VCaP (cell line): ENCODE data around the gene MED20.
A peak's percentile ranks its signal among the peaks of the same experiment; 100 is the strongest.

ENCODE experiments used
- H3K27ac ChIP-seq: fragments of 450-650 bp; 2 replicates; pipeline ENCODE4 v1.5.1; 2017
- TF ChIP-seq, protein P1 (sequence below): fragments of 450-650 bp; conservative IDR thresholded peaks from 2 replicates; pipeline ENCODE4 v1.5.1; 2017; ENCODE audit warnings: mild to moderate bottlenecking, moderate library complexity

Gene MED20

DNA sequence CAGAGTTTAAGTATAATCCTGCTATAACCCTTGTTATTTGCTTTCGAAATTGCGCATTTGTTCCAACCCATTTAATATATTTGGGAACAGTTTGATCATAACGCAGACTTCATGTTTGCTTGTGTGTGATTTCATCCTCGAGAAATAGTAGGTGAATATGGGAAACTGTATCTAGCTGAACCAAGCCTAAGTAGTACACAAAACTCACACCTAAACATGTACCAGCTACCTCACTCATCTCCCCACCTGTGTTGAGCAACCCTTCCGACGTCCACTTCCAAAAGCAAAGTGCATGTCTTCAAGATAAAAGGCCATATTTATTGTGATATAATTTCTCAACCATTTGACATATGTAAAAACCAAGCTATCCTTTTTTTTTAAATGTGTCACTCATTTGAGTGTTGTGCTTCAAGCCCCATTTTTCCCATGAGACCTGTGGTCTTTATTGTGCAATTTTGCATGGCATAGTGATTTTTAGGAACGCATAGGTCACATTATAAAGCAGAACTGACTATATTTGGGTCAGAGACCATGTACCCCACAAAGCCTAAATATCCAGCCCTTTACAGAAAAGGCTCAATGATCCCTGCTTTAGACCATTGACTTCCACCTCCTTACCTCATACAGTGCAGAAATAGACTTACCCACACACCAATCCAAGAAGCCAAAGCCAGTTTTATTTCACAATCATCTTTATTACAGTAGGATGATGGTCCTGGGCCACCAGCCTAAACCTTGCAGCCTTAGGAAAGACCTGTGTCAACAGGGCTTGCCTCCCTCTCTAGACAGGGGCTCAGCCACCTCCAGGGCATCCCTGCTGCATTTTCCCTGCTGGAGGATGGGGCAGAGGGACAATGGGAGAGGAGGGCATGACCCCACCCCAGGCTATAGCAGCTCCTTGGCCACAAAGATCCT is 13.6 kb upstream of the MED20 start:
- TF ChIP-seq, protein P1, sequence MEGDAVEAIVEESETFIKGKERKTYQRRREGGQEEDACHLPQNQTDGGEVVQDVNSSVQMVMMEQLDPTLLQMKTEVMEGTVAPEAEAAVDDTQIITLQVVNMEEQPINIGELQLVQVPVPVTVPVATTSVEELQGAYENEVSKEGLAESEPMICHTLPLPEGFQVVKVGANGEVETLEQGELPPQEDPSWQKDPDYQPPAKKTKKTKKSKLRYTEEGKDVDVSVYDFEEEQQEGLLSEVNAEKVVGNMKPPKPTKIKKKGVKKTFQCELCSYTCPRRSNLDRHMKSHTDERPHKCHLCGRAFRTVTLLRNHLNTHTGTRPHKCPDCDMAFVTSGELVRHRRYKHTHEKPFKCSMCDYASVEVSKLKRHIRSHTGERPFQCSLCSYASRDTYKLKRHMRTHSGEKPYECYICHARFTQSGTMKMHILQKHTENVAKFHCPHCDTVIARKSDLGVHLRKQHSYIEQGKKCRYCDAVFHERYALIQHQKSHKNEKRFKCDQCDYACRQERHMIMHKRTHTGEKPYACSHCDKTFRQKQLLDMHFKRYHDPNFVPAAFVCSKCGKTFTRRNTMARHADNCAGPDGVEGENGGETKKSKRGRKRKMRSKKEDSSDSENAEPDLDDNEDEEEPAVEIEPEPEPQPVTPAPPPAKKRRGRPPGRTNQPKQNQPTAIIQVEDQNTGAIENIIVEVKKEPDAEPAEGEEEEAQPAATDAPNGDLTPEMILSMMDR, result no peak

DNA sequence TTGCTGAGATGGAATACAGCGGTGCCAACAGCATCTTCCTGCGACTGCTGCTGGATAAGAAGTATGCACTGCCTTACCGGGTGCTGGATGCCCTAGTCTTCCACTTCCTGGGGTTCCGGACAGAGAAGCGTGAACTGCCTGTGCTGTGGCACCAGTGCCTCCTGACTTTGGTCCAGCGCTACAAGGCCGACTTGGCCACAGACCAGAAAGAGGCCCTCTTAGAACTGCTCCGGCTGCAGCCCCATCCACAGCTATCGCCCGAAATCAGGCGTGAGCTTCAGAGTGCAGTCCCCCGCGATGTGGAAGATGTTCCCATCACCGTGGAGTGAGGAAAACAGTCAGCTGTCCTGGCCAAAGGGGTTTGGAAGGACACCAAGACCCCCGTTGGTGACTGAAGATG is 11.4 kb upstream of the MED20 start:
- H3K27ac ChIP-seq, result no peak overlapping the region
- TF ChIP-seq, protein P1, result no peak

More for the DNA sequence above, 13.6 kb upstream of the MED20 start:
- H3K27ac ChIP-seq, result no peak overlapping the region

DNA sequence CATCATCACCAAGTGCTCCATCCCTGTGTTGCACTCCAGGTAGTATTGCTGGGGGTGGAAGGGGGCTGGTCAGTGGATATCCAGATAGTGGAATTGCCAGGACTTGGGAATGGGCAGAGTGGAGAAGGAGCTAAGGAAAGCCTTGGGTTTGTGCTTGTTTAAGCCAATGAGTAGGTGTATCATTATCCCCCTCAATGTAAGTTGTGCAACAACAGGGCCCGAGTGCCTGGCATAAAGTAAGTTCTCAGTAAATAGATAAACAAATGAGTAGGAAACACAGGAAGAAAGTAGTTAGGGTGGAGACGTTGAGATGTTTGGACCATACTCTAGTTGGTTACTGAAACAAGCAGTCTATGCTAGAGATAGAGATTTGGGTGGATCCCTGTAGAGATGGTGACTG is 10.9 kb upstream of the MED20 start:
- TF ChIP-seq, protein P1, result no peak
- no peak overlapping the region for H3K27ac ChIP-seq

DNA sequence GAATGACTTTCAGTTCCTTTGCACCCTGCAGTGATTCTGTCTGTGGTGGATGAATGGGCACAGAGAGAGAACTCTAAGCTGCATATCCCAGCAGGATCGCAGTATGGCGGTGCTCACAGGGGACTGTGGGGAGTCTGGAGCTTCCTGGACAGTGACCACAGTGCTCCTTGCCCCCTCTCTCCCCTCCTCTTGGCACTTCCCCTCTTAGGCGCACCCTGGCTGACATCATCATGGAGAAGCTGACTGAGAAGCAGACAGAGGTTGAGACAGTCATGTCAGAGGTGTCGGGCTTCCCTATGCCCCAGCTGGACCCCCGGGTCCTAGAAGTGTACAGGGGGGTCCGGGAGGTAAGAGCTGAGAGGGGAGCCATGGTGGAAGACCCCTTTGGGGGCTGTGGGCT is 9.0 kb upstream of the MED20 start:
- TF ChIP-seq, protein P1, result no peak
- H3K27ac ChIP-seq, result no peak overlapping the region

DNA sequence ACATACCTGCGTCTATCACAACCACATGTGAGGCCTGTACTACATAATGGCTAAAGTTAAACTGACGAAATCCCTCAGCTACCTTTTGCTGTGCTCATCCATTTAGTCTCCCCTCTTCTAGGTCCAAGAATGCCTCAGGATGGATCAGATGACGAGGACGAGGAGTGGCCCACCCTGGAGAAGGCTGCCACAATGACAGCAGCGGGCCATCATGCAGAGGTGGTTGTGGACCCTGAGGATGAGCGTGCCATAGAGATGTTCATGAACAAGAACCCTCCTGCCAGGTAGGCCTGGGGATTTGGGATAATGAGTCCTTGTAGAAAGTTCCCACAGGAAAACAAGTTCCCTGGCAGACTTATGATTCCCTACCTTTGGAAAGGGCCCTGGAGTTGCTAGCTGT is 6.3 kb upstream of the MED20 start:
- no peak overlapping the region for H3K27ac ChIP-seq
- TF ChIP-seq, protein P1, result no peak

DNA sequence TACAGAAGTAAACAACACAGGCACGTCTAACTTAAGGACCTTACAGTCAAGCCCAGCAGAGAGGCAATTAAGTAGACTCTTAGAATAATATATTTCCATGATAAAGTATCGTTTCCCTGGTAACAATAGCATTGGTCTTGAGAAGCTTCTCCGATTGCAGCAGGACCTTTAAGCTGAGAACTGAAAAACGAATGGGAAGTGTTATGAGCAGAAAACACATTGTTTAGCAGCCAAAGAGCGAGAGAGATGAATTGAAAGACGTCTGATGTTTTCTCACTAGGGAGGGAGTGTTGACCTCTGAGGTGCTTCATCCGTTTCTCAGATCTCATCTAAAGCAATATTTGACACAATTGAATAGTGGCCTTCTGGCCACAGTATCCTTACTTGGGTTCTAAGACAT is 1.2 kb upstream of the MED20 start:
- TF ChIP-seq, protein P1, result no peak
- peak overlapping the region; percentile 87 for H3K27ac ChIP-seq

DNA sequence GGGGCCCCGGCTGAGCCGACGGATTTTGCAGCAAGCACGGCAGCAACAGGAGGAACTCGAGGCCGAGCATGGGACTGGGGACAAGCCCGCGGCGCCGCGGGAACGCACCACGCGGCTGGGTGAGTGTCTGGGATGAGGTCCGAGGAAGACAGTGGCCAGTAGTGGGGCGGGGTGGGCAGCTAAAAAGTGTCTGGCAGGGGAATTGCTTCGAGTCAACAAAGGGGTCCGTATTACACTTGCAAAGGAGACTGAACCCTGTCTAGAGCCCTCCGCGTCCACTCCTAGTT is 716 bp upstream of the MED20 start:
- TF ChIP-seq, protein P1, result no peak
- peak overlapping the region; percentile 87 for H3K27ac ChIP-seq
